PFSK-1 (cell line): Measurements from ENCODE around the gene C2CD2L.

ENCODE experiments used
- POLR2AphosphoS5 ChIP-seq: IDR thresholded peaks from 2 replicates; pipeline ENCODE4 v1.6.1; 2012; ENCODE audit warnings: low read depth, mild to moderate bottlenecking, control low read depth, low read length, moderate library complexity
- REST ChIP-seq, 2 experiments: IDR thresholded peaks; 2 replicates each; pipeline versions ENCODE4 v1.6.1 to v1.8.0; 2011 to 2012; ENCODE audit warnings: low read depth in 2 of 2, low read length in 2 of 2, control low read depth in 1 of 2, inconsistent platforms in 1 of 2, mild to moderate bottlenecking in 1 of 2, moderate library complexity in 1 of 2; ENCODE audit not compliant: insufficient read depth in 1 of 2
- SIN3A ChIP-seq: IDR thresholded peaks from 2 replicates; pipeline ENCODE4 v1.6.1; 2012; ENCODE audit warnings: mild to moderate bottlenecking, low read length, moderate library complexity, borderline replicate concordance; ENCODE audit not compliant: insufficient read depth
- TAF1 ChIP-seq: IDR thresholded peaks from 2 replicates; pipeline ENCODE4 v1.6.1; 2012; ENCODE audit warnings: low read length, control low read depth, borderline replicate concordance; ENCODE audit not compliant: insufficient read depth

GRCh38 chr11:119148720-119149017 lies 41.5 kb downstream of the C2CD2L start:
- TF ChIP-seq SIN3A: no peak
- no peak for TF ChIP-seq POLR2AphosphoS5
- no peak for TF ChIP-seq TAF1
- no peak for TF ChIP-seq REST (IDR thresholded peaks at IDR 0.05; ENCODE audit: insufficient read depth in 1 of 2, low read depth in 2 of 2, low read length in 2 of 2)
